ENCODE data around the gene OTOP2.

The OTOP2 gene

GRCh38 chr17:74924250-74924948 lies at the start of gene OTOP2:
Gene OTOP2, plus strand, starts transcription at chr17:74924273. Its CDS starts 360 bp downstream, at chr17:74924633.
- no peak for DNase-seq

GRCh38 chr17:74874615-74875037 lies 49.4 kb upstream of the OTOP2 start:
- no peak for DNase-seq

- no peak for DNase-seq
These were observed 48.7 kb upstream of the OTOP2 start for GRCh38 chr17:74875155-74875976.

GRCh38 chr17:74875977-74876593 lies 48.0 kb upstream of the OTOP2 start:
- DNase-seq = no peak

GRCh38 chr17:74877592-74878548 lies 46.2 kb upstream of the OTOP2 start:
- no peak for DNase-seq

GRCh38 chr17:74878658-74879057 lies 45.4 kb upstream of the OTOP2 start:
- no peak for DNase-seq

GRCh38 chr17:74879308-74879707 lies 44.8 kb upstream of the OTOP2 start:
- no peak for DNase-seq

- DNase-seq = no peak
These were observed 43.0 kb upstream of the OTOP2 start for GRCh38 chr17:74881073-74881472.

GRCh38 chr17:74882517-74883240 lies 41.4 kb upstream of the OTOP2 start:
- DNase-seq = no peak

GRCh38 chr17:74883241-74883745 lies 40.8 kb upstream of the OTOP2 start:
- no peak for DNase-seq

- DNase-seq = no peak
These were observed 35.6 kb upstream of the OTOP2 start for GRCh38 chr17:74888469-74888868.

GRCh38 chr17:74890554-74890953 lies 33.5 kb upstream of the OTOP2 start:
- no peak for DNase-seq

GRCh38 chr17:74892013-74892841 lies 31.8 kb upstream of the OTOP2 start:
- DNase-seq = no peak

GRCh38 chr17:74892974-74893911 lies 30.8 kb upstream of the OTOP2 start, which contains the start of gene FADS6:
Gene FADS6, minus strand, starts transcription at chr17:74893633. Its CDS starts 38 bp downstream, at chr17:74893595.
- DNase-seq = no peak

GRCh38 chr17:74893936-74894671 lies 30.0 kb upstream of the OTOP2 start:
- no peak for DNase-seq

GRCh38 chr17:74898376-74898946 lies 25.6 kb upstream of the OTOP2 start:
- no peak for DNase-seq

- no peak for DNase-seq
These were observed 23.9 kb upstream of the OTOP2 start for GRCh38 chr17:74900208-74900607.

Measured in NCI-H526 treated with DMSO at 0.1 percent for 48 hours (cell line).